HepG2 (cell line): ENCODE data around the gene ALG9. TPM values are rescaled to one million over a fixed set of nuclear protein-coding genes. Genes with fewer than 3 reads are reported as not detected.

ENCODE experiments used
- ATAC-seq: fragments of 200-7000 bp; cut with Tn5 transposase; 3 replicates; pipeline ENCODE4 v1.9.1; 2020; ENCODE audit warnings: mild to moderate bottlenecking, moderate library complexity
- BruUV-seq: library from RNA; stranded (reverse); fragments of 400-500 nt; replicated peaks from 2 replicates; lab custom pipeline; 2021; lab: Mats Ljungman, UMichigan
- CTCF ChIA-PET: fragments of 300-600 bp; formaldehyde crosslinking; extraction: SDS; loops from one replicate; lab custom pipeline; 2021; ENCODE audit warnings: low total read pairs, inconsistent platforms, low intra/inter-chr PET ratio; lab: Yijun Ruan, JAX
- POLR2A ChIA-PET: fragments of 350-600 bp; sonication (Branson Sonifier 250); formaldehyde crosslinking; loops from one replicate; lab custom pipeline; 2020; ENCODE audit warnings: antibody characterized with exemption, inconsistent platforms; lab: Yijun Ruan, JAX
- DNase-seq: peaks from one replicate; pipeline ENCODE4 v3.0.0-alpha.2; 2015; ENCODE audit warnings: low spot score
- FAIRE-seq: peaks from 3 replicates; lab custom pipeline; 2011; peaks lifted over from hg19 to GRCh38; lab: Jason Lieb, UNC
- H2AFZ ChIP-seq: one replicate; pipeline ENCODE4 v1.6.1; 2011; ENCODE audit warnings: low read length, inconsistent platforms
- H3K27ac ChIP-seq: fragments of 300-600 bp; 3 replicates; pipeline ENCODE4 v1.8.0; 2011; ENCODE audit warnings: mixed run types, mild to moderate bottlenecking, mixed read lengths, low read length, inconsistent platforms; ENCODE audit not compliant: insufficient read depth; ENCODE audit errors: extremely low read length
- H3K27me3 ChIP-seq, 2 experiments: fragments of 200-600 bp in 1 of 2; 2 replicates in 1 of 2; 3 replicates in 1 of 2; pipeline versions ENCODE4 v1.6.0 to v1.8.0; 2011; ENCODE audit warnings: low read length in 2 of 2, mild to moderate bottlenecking in 2 of 2, moderate library complexity in 2 of 2, inconsistent platforms in 1 of 2; ENCODE audit not compliant: insufficient read depth in 2 of 2, control insufficient read depth in 1 of 2
- H3K36me3 ChIP-seq, 2 experiments: fragments of 200-600 bp in 1 of 2; replicated peaks in 1 of 2; 2 replicates in 1 of 2; 3 replicates in 1 of 2; pipeline versions ENCODE4 v1.5.1 to v1.8.0; 2011; ENCODE audit warnings: low read length in 2 of 2, inconsistent platforms in 1 of 2; ENCODE audit not compliant: insufficient read depth in 2 of 2, control insufficient read depth in 1 of 2
- H3K4me1 ChIP-seq: 2 replicates; pipeline ENCODE4 v1.5.1; 2012; ENCODE audit warnings: low read length, inconsistent platforms; ENCODE audit not compliant: insufficient read depth
- H3K4me2 ChIP-seq: 2 replicates; pipeline ENCODE4 v1.6.0; 2011; ENCODE audit warnings: low read depth, low read length, inconsistent platforms
- H3K4me3 ChIP-seq, 3 experiments: fragments of 200-600 bp in 1 of 3; sonication (generic), shearing (Covaris generic) in 1 of 3; replicated peaks in 1 of 3; 2 replicates each; pipeline ENCODE4 v1.5.1; 2011 to 2016; ENCODE audit warnings: low read length in 3 of 3, inconsistent platforms in 2 of 3, low read depth in 2 of 3, mild to moderate bottlenecking in 2 of 3, control low read depth in 1 of 3, mixed read lengths in 1 of 3; ENCODE audit not compliant: insufficient read depth in 1 of 3
- H3K79me2 ChIP-seq: one replicate; pipeline ENCODE4 v1.6.1; 2011; ENCODE audit warnings: low read length, inconsistent platforms; ENCODE audit not compliant: insufficient read depth
- H3K9ac ChIP-seq: 2 replicates; pipeline ENCODE4 v1.6.0; 2011; ENCODE audit warnings: mild to moderate bottlenecking, low read depth, low read length, inconsistent platforms; ENCODE audit not compliant: insufficient read depth
- H3K9me3 ChIP-seq: 2 replicates; pipeline ENCODE4 v1.5.1; 2012; ENCODE audit warnings: mild to moderate bottlenecking, low read length
- H4K20me1 ChIP-seq: 2 replicates; pipeline ENCODE4 v1.6.0; 2011; ENCODE audit warnings: inconsistent platforms, mild to moderate bottlenecking, low read length, moderate library complexity; ENCODE audit not compliant: insufficient read depth
- ARHGAP35 ChIP-seq: sonication (generic); formaldehyde crosslinking; IDR thresholded peaks from 2 replicates; pipeline ENCODE4 v1.9.0; 2022; ENCODE audit warnings: mild to moderate bottlenecking, inconsistent platforms, moderate library complexity, missing genetic modification reagents, borderline replicate concordance
- CBFB ChIP-seq: sonication (generic); formaldehyde crosslinking; IDR thresholded peaks from 2 replicates; pipeline ENCODE4 v1.4.0; 2020; ENCODE audit warnings: missing genetic modification reagents
- SOX6 ChIP-seq, 2 experiments: fragments of 450-650 bp in 1 of 2; sonication (generic) in 1 of 2; formaldehyde crosslinking in 1 of 2; IDR thresholded peaks; 2 replicates each; pipeline versions ENCODE4 v1.4.0 to v1.6.1; 2017 to 2020; ENCODE audit warnings: antibody characterized with exemption in 1 of 2, mild to moderate bottlenecking in 1 of 2, missing genetic modification reagents in 1 of 2
- ZHX2 ChIP-seq, 2 experiments: sonication (generic) in 1 of 2; formaldehyde crosslinking in 1 of 2; IDR thresholded peaks; 2 replicates each; pipeline versions ENCODE4 v1.6.1 to v1.9.0; 2014 to 2022; ENCODE audit warnings: antibody characterized with exemption in 1 of 2, borderline replicate concordance in 1 of 2, inconsistent platforms in 1 of 2, low read depth in 1 of 2, missing genetic modification reagents in 1 of 2
- ZNF589 ChIP-seq: sonication (generic); formaldehyde crosslinking; conservative IDR thresholded peaks from 2 replicates; pipeline ENCODE4 v1.8.0; 2022; ENCODE audit warnings: mild to moderate bottlenecking, moderate library complexity, missing genetic modification reagents
- ZNF607 ChIP-seq: sonication (generic); formaldehyde crosslinking; IDR thresholded peaks from 2 replicates; pipeline ENCODE4 v1.5.1; 2020; ENCODE audit warnings: missing genetic modification reagents, mild to moderate bottlenecking, borderline replicate concordance
- WGBS: methylation state at CpG from one replicate; pipeline ENCODE4 v1.1.6; 2017; ENCODE audit warnings: low lambda C conversion rate; 5-methylcytosine and 5-hydroxymethylcytosine counted together
- in situ Hi-C: cut with HindIII; loops from 2 replicates; pipeline ENCODE4 v1.10.0; 2017; ENCODE audit warnings: low pct_unique_long_range_greater_than_20kb; ENCODE audit not compliant: extremely low pct_ligation_motif_present
- intact Hi-C: fragments of 100-400 bp; cut with micrococcal nuclease; formaldehyde crosslinking; loops from one replicate; pipeline ENCODE4 v1.10.0; 2022; ENCODE audit not compliant: unreplicated experiment
- polyA plus RNA-seq, 8 experiments: library from polyadenylated mRNA; depleted of rRNA in 3 of 8; stranded (reverse) in 7 of 8; unstranded in 1 of 8; fragments of >200 nt; fragmentation: Illumina TruSeq in 4 of 8; extraction: Trizol in 4 of 8; gene quantifications; 2 replicates each; pipeline versions ENCODE4 v1.2.1 to v1.2.3, GENCODE V29; 2011 to 2016; ENCODE audit warnings: low read depth in 4 of 8, missing spikeins in 1 of 8, mixed read lengths in 1 of 8; ENCODE audit not compliant: insufficient read depth in 1 of 8
- total RNA-seq, 5 experiments: library from RNA; depleted of rRNA; stranded (reverse); fragments of >200 nt; fragmentation: Illumina TruSeq; extraction: Trizol; gene quantifications; 2 replicates each; pipeline ENCODE4 v1.2.3, GENCODE V29; 2016; ENCODE audit warnings: low read depth in 1 of 5

The ALG9 gene
- total and polyA plus RNA-seq, 2 of the 13 experiments (the other 11 are each of a cell fraction or from before 2014, with no cell fraction given), result 39.4 to 40.6 TPM

- Histone ChIP-seq H3K27me3 (no peaks in the 10 kb centered on the region), H3K9ac (no peak overlapping the region), H3K9me3 (no peaks in the 10 kb centered on the region), H2AFZ (no peak overlapping the region), H3K36me3 (peaks cover 15 to 62% of the 10 kb centered on the region in 2 experiments), H3K27ac (peak overlapping the region; percentile 53), H3K4me3 (no peak overlapping the region), H3K79me2 (no peaks in the 10 kb centered on the region), H3K4me2 (no peak overlapping the region), H3K4me1 (peaks cover 24% of the 10 kb centered on the region), H4K20me1 (no peaks in the 10 kb centered on the region)
- TF ChIP-seq SOX6 (IDR thresholded peaks at IDR 0.05) (no peak), SOX6 (CRISPR knock-in tag; IDR thresholded peaks at IDR 0.05) (no peak), ZHX2 (IDR thresholded peaks at IDR 0.05; ENCODE audit: low read depth) (no peak), ZHX2 (CRISPR knock-in tag; IDR thresholded peaks at IDR 0.05; ENCODE audit: borderline replicate concordance) (no peak), ZNF607 (CRISPR knock-in tag) (no peak), ARHGAP35 (no peak), CBFB (CRISPR knock-in tag) (no peak), ZNF589 (CRISPR knock-in tag) (no peak)
- intact Hi-C loops, result no loop called here
- FAIRE-seq, result no peak
- BruUV-seq, result no TSS peak
- 95% methylated on average over 6 of the region's 6 CpGs for WGBS
- ChIA-PET POLR2A (interaction anchor here (1.1 kb wide), 1 partner anchor 10 kb away, joined by 6 read pairs; the partner anchor contains the start of gene PPP2R1B), CTCF (no interaction called here)
- no peak for DNase-seq
- in situ Hi-C loops, result no loop called here
- ATAC-seq, result no peak
Measured at GRCh38 chr11:111756097-111756496, 115.3 kb downstream of the ALG9 start.
